HG03025 (cell line): ENCODE results near the gene WWC2.
"Not testable (repeated sequence)": the region's sequence is repeated elsewhere in the genome, so short reads cannot be mapped to it uniquely, and the experiment has no call there.

ENCODE experiments used
- ATAC-seq: cut with Tn5 transposase; IDR thresholded peaks from one replicate; pipeline ENCODE4 v1.9.1; 2021; ENCODE audit warnings: mild to moderate bottlenecking, moderate library complexity; ENCODE audit not compliant: unreplicated experiment, low FRiP score

The WWC2 gene

GRCh38 chr4:183193730-183194338, 94.8 kb downstream of the WWC2 start:
- ATAC-seq = not testable (repeated sequence)

- no peak for ATAC-seq
These were observed 96.5 kb downstream of the WWC2 start for GRCh38 chr4:183195534-183195933.

GRCh38 chr4:183197140-183197539, 98.1 kb downstream of the WWC2 start:
- no peak for ATAC-seq

GRCh38 chr4:183200453-183200852, 101.4 kb downstream of the WWC2 start:
- ATAC-seq = no peak

- no peak for ATAC-seq
These were observed 102.3 kb downstream of the WWC2 start for GRCh38 chr4:183201331-183201730.

- ATAC-seq = no peak
These were observed 103.5 kb downstream of the WWC2 start for GRCh38 chr4:183202523-183202922.

GRCh38 chr4:183204793-183205192, 105.7 kb downstream of the WWC2 start:
- no peak for ATAC-seq

GRCh38 chr4:183205193-183205592, 106.1 kb downstream of the WWC2 start:
- no peak for ATAC-seq

GRCh38 chr4:183205709-183206108, 106.7 kb downstream of the WWC2 start:
- ATAC-seq = no peak

- no peak for ATAC-seq
These were observed 112.5 kb downstream of the WWC2 start for GRCh38 chr4:183211533-183211932.

- no peak for ATAC-seq
These were observed 114.9 kb downstream of the WWC2 start for GRCh38 chr4:183213996-183214395.

GRCh38 chr4:183214912-183215488, 115.9 kb downstream of the WWC2 start:
- ATAC-seq = no peak

- no peak for ATAC-seq
These were observed 121.2 kb downstream of the WWC2 start for GRCh38 chr4:183220236-183220635.

- ATAC-seq = no peak
These were observed 124.0 kb downstream of the WWC2 start for GRCh38 chr4:183223053-183223452.

- ATAC-seq = no peak
These were observed 130.3 kb downstream of the WWC2 start for GRCh38 chr4:183229397-183229796.

- no peak for ATAC-seq
These were observed 141.7 kb downstream of the WWC2 start for GRCh38 chr4:183240581-183241321.

GRCh38 chr4:183241322-183241640, 142.2 kb downstream of the WWC2 start:
- ATAC-seq = no peak

- no peak for ATAC-seq
These were observed 142.7 kb downstream of the WWC2 start for GRCh38 chr4:183241721-183242151.

GRCh38 chr4:183242291-183242690, 143.2 kb downstream of the WWC2 start:
- no peak for ATAC-seq

GRCh38 chr4:183244019-183244418, 145.0 kb downstream of the WWC2 start:
- ATAC-seq = no peak

- no peak for ATAC-seq
These were observed 145.4 kb downstream of the WWC2 start for GRCh38 chr4:183244506-183244905.

- ATAC-seq = no peak
These were observed 149.1 kb downstream of the WWC2 start for GRCh38 chr4:183248201-183248600.
